NCI-H524 (cell line): ENCODE results near the gene WDR91.
"Not testable (repeated sequence)": the region's sequence is repeated elsewhere in the genome, so short reads cannot be mapped to it uniquely, and the experiment has no call there.

Source experiments
- DNase-seq, 2 experiments: peaks; one replicate each; lab custom pipeline; 2025; lab: John Stamatoyannopoulos, UW

The WDR91 gene

DNA sequence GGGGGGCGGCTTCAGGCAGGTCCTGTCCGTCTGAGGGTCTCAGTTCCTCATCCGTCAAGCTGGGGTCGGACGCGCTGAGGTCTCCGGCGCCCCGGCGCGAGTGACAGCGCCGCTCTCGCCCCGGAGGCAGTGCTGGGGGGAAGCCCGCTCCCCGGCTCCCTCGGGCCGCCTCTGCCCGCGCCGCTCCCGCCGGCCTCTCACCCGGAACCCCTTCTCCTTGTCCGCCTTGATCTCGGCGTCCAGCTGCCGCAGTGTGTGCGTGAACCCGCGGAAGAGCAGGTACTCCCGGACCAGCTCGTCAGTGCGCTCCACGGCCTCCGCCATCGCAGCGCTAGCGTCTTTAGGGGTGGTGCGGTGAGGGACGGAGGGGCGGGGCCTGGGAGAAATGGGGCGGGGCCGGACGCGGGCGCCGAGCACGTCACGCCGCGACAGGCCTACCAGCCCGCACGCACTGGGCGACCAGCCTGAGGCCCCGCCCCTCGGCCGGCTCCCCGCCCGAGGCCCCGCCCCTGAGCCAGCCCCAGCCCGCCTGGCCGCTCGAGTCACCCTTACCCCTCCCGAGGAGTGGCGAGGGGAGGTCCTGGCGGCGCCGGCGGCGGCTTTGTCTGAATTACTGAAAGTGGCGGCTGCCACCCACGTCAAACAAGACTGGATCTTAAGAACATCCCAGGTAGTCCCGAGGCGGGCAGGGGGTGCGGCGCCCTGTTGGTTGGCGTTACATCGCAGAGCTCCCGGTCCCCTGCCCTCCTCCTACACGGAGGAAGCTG is at the start of gene WDR91:
WDR91 (minus strand) TSS at position 348 of the 767 bp plus-strand sequence; CDS start at position 324, 24 bp downstream.
- DNase-seq = peak; percentile 86 to 90

DNA sequence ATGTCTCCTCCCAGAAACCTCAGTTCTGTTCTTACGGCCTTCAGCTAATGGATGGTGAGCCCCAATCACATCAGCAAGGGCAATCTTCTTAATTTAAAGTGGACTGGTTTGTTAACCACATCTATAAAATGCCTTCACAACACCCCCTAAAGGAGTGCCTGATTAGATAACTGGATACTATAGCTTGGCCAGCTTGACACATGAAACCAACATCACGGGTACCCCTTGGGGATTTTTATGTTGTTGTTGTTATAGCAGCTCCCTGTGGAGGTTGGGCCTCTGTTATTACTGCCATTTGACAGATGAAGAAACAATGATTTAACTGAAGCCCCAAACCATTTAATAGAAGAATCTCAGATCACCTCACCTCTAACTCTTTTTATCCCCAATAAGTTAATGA is 49.1 kb upstream of the WDR91 start:
- no peak for DNase-seq

DNA sequence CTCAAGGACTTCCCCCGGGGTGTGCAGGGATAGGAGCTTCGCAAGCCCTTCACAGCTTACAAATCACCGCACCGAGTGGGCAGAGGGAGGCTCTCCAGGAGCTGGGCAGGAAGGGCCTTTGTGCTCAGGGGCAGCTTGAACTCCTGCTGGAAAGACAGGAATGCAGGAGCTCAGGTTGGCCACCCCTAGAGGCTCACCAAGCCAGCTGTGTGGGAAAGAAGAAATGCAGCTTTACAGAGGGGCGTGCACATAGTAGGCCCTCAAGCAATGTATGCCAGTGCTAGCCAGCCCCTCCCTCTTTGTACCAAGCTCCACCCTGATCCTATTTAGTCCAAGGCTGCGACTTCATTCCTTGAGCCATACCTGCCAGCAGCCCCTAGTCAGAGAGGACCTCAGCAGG is 48.4 kb upstream of the WDR91 start:
- no peak for DNase-seq

DNA sequence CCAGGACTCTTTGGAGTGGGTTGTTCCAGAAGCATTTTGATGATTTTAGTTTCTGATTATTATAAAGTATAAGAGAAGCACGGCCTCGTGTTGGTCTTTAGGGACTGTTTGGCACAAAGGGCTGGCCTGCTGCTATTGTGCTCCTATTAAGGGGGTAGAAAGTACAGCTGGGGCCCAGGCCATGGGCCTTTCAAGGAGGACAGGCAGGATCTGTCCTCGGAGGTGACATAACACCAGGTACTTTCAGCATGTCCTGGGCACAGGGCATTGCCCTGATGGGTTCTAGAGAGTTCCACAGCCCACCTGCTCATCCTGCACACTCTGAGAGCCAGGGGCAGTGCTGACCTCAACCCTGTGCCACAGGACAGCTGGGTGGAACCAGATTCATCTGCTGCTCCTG is 47.3 kb upstream of the WDR91 start:
- DNase-seq = no peak

DNA sequence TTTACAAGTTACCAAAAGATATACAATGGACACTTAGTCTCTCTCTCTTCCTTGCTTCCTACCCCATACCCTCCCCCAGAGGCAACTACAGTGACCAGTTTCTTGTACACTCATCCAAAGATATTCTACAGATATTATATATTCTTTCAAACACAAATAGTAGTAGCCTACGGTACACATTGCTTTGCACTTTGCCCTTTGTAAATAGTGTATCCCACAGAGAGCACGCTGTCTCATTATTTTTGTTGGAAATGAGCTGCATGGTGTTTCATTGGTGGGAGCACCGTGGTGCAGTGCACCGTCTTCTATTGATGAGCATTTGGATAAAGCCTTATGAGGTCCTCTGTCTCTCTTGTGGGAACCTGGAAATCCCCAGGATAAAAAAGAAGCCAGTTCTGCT is 46.5 kb upstream of the WDR91 start:
- DNase-seq = no peak

DNA sequence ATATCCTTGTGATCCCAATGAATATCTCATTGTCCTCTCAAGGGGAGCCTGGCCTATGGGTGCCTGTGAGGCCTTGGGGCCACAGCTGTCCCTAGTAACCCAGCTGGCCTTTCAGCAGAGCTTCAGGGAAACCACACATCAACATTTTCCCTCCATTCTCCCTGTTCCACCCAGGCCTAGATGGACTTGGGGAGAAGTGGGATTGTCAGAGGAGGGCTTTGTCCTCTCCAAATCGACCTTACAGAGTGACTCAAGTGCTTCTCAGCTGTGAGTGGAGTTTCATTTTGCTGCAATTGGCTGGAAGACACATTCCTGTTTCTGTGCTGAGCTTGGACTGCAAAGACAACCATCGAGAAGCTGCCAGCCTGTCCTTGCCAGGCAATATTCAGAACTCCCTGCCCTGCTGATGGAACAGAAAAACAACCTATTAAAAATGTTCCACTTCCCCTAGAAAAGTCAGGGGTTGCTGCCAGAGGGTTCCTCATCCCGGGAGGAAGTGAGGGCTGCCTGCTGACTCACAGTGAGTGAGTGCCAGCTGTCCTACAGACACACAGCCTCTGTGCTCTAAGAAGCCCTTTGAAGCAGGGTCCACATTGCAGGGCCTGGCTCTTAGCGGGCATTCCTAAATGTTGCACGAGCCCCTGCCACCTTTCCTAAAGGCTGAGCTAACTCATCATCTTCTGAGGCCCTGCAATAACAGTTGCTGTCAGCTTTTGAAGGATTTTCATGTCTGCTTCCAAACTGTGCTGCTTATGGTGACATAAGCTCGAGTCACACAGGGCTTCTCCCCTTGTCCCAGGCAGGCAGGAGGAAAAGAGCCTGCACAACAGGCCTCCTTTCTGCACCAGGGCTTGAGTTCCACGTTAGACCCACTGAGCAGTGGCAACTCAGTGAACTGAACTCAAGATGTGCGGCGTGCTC is 42.8 kb upstream of the WDR91 start:
- peak in 1 of 2 experiments; percentile 12 for DNase-seq

DNA sequence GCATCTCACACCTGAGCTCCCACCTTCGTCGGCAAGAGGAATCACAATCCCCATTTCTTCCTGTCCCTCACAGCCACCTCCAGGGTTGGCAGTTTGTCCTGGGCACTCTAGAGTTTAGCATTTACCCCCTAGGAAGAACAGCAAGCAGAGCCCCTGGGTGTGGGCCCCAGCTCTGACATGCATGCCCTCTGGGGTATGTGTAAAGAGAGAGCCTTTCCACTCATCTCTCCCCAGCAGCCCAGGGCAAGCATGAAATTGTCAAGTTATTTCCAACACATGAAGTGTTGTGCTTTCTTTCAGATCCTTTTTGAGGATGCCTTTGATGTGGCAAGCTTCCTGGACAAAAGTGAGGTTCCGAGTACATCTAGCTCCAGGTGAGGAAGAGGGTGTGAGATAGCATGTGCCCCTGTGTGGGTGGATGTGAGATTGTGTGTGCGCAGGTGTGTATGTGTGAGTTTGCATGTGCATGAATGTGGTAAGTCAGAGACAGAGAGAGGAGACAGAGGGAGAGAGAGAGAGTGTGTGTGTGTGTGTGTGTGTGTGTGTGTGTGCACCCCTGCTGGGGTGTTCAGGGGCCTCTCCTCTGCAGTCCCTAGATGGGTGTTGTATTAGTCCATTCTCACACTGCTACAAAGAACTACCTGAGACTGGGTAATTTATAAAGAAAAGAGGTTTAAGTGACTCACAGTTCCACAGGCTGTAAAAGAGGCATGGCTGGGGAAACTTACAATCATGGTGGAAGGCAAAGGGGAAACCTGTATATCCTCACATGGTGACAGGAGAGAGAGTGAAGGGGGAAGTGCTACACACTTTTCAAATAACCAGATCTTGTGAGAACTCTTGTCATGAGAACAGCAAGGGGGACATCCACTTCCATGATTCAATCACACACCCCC is 40.4 kb upstream of the WDR91 start:
- no peak for DNase-seq

DNA sequence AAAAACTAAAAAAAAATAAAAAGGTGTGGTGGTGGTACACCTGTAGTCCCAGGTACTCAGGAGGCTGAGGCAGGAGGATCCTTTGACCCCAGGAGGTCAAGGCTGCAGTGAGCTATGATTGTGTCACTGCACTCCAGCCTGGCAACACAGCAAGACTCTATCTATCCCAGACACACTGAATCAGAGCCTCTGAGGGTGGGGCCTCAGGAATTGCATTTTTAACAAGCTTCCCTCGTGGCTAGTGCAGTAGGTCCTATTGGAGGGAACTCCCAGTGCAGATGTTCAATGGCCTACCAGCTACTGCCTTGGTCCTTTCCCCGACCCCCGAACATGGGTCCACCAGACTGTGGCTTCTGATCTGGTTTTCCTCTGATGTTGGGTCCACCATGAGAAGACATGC is 37.2 kb upstream of the WDR91 start:
- DNase-seq = no peak

DNA sequence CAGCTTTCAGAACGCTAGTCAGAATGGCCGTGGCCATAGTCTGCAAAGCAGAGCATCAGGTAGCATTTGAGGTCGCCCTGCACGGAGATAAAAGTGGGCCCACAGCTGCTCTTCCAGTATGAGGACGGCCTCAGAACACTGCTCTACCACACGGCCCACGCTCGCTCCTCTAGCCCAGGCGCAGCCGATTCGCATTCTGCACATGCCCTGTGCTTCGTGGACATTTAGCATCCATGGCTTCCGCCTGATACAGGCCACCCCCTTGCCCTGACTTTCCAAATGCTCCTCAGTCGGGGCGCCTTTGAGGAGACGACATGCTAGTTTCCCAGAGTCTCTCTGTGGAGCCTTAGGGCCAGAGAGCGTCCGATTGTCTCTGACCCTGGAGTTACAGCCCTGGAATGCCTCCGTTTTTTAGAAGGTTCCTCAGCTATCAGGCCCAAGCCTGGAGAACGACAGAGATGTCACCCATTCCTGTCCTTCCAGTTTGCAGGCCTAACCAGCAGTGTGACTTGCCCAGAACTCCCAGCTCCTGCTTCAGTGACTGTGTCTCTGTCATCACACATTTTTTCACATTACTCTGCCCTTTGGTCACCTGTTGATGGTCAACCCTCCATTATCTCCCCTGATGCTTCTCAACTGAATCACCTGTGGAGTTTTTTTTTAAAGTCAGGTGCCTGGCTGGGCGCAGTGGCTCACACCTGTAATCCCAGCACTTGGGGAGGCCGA is 36.6 kb upstream of the WDR91 start:
- DNase-seq = no peak

DNA sequence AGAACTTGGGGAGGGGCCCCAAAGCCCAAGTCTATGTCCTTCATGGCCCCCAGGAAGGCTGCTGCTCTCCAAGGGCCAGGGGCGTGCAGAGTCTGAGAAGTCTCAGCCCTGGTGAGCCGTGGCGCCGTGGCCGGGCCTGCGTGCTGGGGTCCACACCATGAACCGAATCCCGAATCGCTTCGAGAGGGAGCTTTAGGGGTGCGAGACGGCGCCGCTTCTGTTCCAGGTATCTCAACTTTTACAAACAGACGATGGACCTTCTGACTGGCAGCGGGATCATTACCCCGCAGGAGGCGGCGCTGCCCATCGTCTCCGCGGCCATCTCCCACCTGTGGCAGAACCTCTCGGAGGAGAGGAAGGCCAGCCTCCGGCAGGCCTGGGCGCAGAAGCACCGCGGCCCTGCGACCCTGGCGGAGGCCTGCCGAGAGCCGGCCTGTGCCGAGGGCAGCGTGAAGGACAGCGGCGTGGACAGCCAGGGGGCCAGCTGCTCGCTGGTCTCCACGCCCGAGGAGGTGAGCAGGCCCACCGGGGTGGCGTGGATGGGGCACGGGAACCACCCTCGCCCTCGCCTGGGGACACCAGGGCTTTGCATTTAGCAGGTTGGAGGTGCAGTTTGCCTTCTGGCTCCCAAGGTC is 35.0 kb upstream of the WDR91 start:
- DNase-seq = no peak

DNA sequence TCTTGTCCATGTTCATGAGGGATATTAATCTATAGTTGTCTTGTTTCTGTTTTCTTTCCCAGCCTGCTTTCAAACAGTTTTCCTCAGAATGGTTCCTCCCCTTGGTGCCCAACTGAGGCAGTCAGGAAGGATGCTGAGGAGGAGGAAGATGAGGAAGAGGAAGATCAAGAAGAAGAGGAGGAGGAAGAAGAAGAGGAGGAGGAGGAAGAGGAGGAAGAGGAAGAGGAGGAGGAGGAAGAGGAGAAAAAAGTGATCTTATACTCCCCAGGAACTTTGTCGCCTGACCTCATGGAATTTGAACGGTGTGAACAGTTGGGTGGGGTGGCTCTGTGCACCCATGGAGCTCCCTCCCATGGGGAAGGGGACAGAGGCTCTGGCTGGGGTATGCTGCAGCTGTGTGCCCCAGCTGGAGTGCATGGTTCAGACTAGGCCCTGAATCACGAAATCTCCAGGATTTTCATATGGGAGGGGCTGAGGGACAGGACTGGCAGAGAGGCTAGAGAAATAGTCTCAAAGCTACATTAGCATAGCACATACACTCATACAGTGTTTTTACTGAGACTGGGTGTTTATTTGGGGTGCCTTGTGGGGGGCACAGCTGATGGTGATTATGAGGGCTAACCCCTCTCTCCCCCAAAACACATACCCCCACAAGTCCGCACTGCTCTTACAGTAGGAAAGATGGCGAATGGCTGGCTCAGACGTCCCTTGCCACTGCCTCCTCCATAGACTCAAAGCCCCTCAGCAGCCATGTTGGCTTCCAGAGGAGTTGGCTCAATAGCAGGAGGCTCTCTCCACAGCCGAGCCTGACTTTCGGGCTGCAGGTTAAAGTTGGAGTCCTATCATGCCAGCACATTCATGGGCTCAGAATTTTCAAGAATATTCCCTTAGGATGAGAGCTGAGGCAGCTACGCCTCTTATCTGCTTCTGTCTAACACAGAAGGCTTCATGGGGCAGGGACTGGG is 34.2 kb upstream of the WDR91 start:
- no peak for DNase-seq

DNA sequence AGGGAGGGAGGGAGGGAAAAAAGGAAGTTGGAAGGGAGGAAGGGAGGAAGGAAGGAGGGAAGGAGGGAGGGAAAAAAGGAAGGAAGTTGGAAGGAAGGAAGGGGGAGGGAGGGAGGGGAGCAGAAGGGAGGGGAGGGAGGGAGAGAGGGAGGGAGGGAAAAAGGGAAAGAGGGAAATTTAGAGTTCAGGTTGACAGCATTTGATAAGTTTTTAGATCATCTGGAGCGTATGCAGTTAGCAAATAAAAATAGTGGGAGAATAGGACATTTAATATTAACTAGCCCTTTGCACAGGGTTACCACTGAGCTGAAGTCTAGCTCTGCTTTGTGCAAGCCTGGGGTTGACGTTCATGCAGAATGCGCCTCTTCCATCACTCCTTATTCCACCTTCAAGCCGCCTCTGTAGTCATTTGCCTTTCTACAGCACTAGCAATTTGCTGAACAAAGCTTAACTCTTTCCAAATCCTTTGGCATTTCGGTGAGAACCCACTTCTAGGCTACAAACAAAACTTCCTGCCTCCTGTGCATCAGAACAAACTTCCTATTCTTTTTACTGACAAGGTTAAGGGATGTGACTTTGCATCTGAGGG is 30.9 kb upstream of the WDR91 start:
- DNase-seq = no peak

DNA sequence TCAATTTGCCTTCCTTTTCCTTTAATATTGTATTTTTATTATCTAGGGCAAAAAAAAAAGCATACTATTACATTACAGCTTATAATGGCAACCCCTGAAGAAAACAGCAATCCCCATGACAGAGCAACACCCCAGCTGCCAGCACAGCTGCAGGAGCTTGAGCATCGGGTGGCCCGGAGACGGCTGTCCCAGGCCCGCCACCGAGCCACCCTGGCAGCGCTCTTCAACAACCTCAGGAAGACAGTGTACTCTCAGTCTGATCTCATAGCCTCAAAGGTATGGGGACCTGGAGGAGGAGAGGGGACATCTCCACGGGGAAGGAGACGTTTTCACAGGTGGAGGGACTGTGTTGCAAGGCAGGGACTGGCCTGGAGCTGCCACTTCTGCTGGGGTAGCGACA is 29.1 kb upstream of the WDR91 start:
- DNase-seq = peak in 1 of 2 experiments; percentile 74

DNA sequence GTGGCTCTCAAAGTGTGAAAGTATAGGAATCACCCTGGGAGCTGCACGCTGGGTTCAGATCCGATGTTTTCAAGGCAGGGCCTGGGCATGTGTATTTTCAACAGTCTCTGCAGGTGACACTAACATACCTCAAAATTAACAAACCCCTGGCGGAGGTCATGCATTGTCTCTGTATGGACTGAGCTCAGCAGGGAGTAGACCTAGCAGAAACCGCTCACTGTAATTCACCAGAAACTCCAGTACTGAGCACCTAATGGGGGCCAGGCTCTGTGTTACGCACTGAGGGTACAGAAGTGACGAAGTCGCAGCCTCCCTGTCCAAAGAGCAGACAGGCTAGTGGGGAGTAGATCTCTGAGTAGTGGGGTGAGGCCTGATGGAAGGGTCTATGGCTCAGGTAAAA is 27.9 kb upstream of the WDR91 start:
- no peak for DNase-seq

DNA sequence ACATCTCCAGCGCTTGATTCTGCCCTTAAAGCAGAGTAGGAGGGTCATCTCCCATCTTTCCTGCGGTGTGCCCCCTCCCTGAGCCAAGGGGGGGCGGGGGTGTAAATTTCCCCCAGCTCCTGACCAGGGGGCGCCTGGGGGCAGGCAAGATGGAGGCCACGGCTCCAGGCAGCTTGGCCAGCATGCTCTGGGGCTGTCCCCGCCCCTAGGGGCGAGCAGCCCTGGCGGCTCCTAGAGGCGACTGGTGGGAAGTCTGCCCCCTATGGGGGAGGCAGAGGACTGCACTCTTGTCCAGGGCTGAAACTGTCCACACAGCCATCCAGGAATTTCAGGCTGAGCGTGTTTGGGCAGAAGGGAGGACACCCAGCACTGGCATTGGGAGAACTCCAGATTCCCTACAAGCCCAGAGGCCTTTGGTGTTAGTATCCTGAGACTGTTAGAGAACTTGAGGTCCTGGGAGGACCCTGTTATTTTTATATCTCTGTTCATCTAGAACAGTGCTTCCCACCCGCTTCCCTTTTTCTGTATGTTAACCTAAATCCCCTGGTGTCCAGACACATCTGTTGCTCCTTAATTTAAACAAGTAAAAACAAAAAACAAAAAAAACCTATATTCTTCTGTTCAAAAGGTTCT is 26.9 kb upstream of the WDR91 start:
- no peak for DNase-seq

DNA sequence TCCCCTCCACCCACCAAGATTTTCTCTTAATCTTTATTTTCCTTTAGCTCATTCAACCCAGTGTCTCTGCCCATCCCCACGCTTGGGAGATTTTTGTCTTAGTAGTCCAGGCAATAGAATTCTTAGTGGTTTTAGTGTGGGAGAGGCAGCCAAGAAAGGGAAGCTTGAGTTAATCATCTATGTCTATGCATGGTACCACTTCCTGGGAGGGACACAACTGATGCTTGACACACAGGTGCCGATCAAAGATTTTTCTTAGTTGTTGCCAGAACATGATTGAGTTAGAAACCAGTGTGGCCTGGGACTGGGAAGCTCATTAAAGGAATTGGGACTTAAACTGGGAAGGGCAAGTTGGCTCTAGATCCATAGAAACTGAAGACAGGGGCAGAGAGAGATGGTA is 25.4 kb upstream of the WDR91 start:
- DNase-seq = no peak

DNA sequence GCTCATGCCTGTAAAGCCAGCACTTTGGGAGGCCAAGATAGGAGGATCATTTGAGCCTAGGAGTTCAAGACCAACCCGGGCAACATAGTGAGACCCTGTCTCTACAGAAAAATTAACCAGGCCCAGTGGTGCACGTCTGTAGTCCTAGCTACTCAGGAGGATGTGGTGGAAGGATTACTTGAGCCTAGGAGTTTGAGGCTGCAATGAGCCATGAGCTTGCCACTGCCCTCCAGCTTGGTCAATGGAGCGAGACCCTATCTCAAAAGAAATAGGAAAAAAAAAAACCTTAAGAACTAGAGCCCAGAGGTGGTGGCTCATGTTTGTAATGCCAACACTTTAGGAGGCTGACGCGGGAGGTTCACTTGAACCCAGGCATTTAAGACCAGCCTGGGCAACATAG is 24.5 kb upstream of the WDR91 start:
- DNase-seq = no peak

DNA sequence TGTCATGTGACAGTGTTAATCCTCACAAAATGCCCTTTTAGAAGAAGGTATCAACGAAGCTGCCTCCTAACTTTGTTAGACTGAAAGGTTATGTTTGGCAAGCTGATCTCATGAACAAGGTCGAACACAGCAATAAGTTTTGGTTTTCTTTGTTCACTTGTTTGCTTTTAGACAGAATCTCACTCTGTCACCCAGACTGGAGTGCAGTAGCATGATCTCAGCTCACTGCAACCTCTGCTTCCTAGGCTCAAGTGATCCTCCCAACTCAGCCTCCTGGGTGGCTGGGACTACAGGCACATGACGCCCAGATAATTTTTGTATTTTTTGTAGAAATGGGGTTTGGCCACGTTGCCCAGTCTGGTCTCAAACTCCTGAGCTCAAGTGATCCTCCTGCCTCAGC is 23.4 kb upstream of the WDR91 start:
- no peak for DNase-seq

DNA sequence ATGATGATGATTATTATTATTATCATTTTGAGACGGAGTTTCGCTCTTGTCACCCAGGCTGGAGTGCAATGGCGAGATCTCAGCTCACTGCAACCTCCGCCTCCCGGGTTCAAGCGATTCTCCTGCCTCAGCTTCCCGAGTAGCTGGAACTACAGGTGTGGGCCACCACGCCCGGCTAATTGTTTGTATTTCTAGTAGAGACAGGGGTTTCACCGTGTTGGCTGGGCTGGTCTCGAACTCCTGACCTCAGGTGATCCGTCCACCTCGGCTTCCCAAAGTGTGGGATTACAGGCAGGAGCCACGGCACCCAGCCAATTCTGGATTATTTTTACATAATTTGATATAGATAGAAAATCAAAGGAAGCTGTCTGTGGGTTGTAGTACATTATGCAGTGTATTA is 22.8 kb upstream of the WDR91 start:
- not testable (repeated sequence) for DNase-seq
